K562 (cell line): Measurements from ENCODE around the gene FAM240A. TPM values are rescaled to one million over a fixed set of nuclear protein-coding genes. Genes with fewer than 3 reads are reported as not detected.

Experiments
- ATAC-seq: fragments of 200-7000 bp; cut with Tn5 transposase; 3 replicates; pipeline ENCODE4 v1.9.1; 2020; ENCODE audit warnings: moderate library complexity
- BruUV-seq: library from RNA; stranded (reverse); fragments of 400-500 nt; replicated peaks from 2 replicates; lab custom pipeline; 2021; lab: Mats Ljungman, UMichigan
- CTCF ChIA-PET: fragments of 300-600 bp; formaldehyde crosslinking; extraction: SDS; loops from one replicate; lab custom pipeline; 2021; ENCODE audit warnings: low intra/inter-chr PET ratio; lab: Yijun Ruan, JAX
- POLR2A ChIA-PET: fragments of 300-600, 350-650 bp; sonication (Branson Sonifier 250); formaldehyde crosslinking; extraction: SDS; loops from one replicate; lab custom pipeline; 2021; ENCODE audit warnings: antibody characterized with exemption, inconsistent platforms; lab: Yijun Ruan, JAX
- DNase-seq, 4 experiments: peaks; one replicate each; pipeline versions ENCODE4 v3.0.0 to v3.0.0-alpha.2; 2011 to 2018; ENCODE audit warnings: low spot score in 3 of 4, mixed read lengths in 3 of 4; ENCODE audit errors: extremely low read depth in 1 of 4
- FAIRE-seq: peaks from 2 replicates; lab custom pipeline; 2011; peaks lifted over from hg19 to GRCh38; lab: Jason Lieb, UNC
- H2AFZ ChIP-seq: 2 replicates; pipeline ENCODE4 v1.6.0; 2011; ENCODE audit warnings: low read depth, low read length, control low read depth, inconsistent platforms
- H3K27ac ChIP-seq: fragments of 200-600 bp; 3 replicates; pipeline ENCODE4 v1.8.0; 2011; ENCODE audit warnings: low read depth, mild to moderate bottlenecking, control low read depth, inconsistent platforms, low read length, moderate library complexity, mixed read lengths; ENCODE audit errors: extremely low read depth
- H3K27me3 ChIP-seq, 2 experiments: fragments of 300-600 bp in 1 of 2; 2 replicates in 1 of 2; 3 replicates in 1 of 2; pipeline versions ENCODE4 v1.6.0 to v1.8.0; 2011; ENCODE audit warnings: inconsistent platforms in 2 of 2, low read length in 2 of 2, mild to moderate bottlenecking in 1 of 2, mixed read lengths in 1 of 2, moderate library complexity in 1 of 2; ENCODE audit not compliant: control insufficient read depth in 2 of 2, insufficient read depth in 2 of 2
- H3K36me3 ChIP-seq: fragments of 300-600 bp; 3 replicates; pipeline ENCODE4 v1.8.0; 2011; ENCODE audit warnings: mild to moderate bottlenecking, low read length, inconsistent platforms; ENCODE audit not compliant: control insufficient read depth, insufficient read depth
- H3K4me1 ChIP-seq, 2 experiments: fragments of 200-600 bp in 1 of 2; replicated peaks in 1 of 2; 2 replicates in 1 of 2; 3 replicates in 1 of 2; pipeline versions ENCODE4 v1.5.1 to v1.8.0; 2011; ENCODE audit warnings: inconsistent platforms in 2 of 2, low read length in 2 of 2, mild to moderate bottlenecking in 1 of 2, mixed read lengths in 1 of 2, moderate library complexity in 1 of 2; ENCODE audit not compliant: control insufficient read depth in 2 of 2, insufficient read depth in 2 of 2
- H3K4me2 ChIP-seq: 2 replicates; pipeline ENCODE4 v1.6.1; 2011; ENCODE audit warnings: low read length, control low read depth, inconsistent platforms, mixed read lengths; ENCODE audit not compliant: insufficient read depth
- H3K4me3 ChIP-seq: fragments of 200-600 bp; sonication (generic), shearing (Covaris generic); 2 replicates; pipeline ENCODE4 v1.5.1; 2016; ENCODE audit warnings: control low read depth, inconsistent platforms
- H3K79me2 ChIP-seq: fragments of 200-600 bp; 3 replicates; pipeline ENCODE4 v1.8.0; 2011; ENCODE audit warnings: low read length, inconsistent platforms; ENCODE audit not compliant: control insufficient read depth, insufficient read depth
- H3K9ac ChIP-seq, 2 experiments: 2 replicates each; pipeline versions ENCODE4 v1.6.0 to v1.6.1; 2011; ENCODE audit warnings: low read depth in 2 of 2, low read length in 2 of 2, control low read depth in 1 of 2, inconsistent platforms in 1 of 2, mild to moderate bottlenecking in 1 of 2, mixed read lengths in 1 of 2; ENCODE audit not compliant: insufficient read depth in 1 of 2
- H3K9me1 ChIP-seq: one replicate; pipeline ENCODE4 v1.6.0; 2011; ENCODE audit warnings: inconsistent platforms, mild to moderate bottlenecking, low read length, moderate library complexity; ENCODE audit not compliant: control insufficient read depth, insufficient read depth
- H3K9me3 ChIP-seq: replicated peaks from 2 replicates; pipeline ENCODE4 v1.5.1; 2011; ENCODE audit warnings: low read depth, low read length, inconsistent platforms; ENCODE audit not compliant: control insufficient read depth, insufficient read depth
- H4K20me1 ChIP-seq: replicated peaks from 2 replicates; pipeline ENCODE4 v1.6.1; 2011; ENCODE audit warnings: low read length, inconsistent platforms, mixed read lengths; ENCODE audit not compliant: control insufficient read depth, insufficient read depth
- BACH1 ChIP-seq: fragments of 200-800 bp; sonication (Bioruptor generic); IDR thresholded peaks from 2 replicates; pipeline ENCODE4 v1.6.1; 2016; ENCODE audit warnings: missing genetic modification characterization, missing compliant biosample characterization
- BDP1 ChIP-seq: IDR thresholded peaks from 3 replicates; pipeline ENCODE4 v1.6.1; 2011; ENCODE audit not compliant: insufficient read length, insufficient read depth
- KAT7 ChIP-seq: sonication (generic); formaldehyde crosslinking; IDR thresholded peaks from 2 replicates; pipeline ENCODE4 v1.8.0; 2022; ENCODE audit warnings: missing genetic modification reagents, mild to moderate bottlenecking, borderline replicate concordance
- LEF1 ChIP-seq: fragments of 450-650 bp; IDR thresholded peaks from 2 replicates; pipeline ENCODE4 v1.6.1; 2016; ENCODE audit warnings: mild to moderate bottlenecking
- NFIX ChIP-seq: fragments of 250-450 bp; sonication (Bioruptor Pico); IDR thresholded peaks from 2 replicates; pipeline ENCODE4 v1.4.0; 2020; ENCODE audit warnings: low read depth, mild to moderate bottlenecking, moderate library complexity
- RAD51 ChIP-seq: fragments of 450-650 bp; IDR thresholded peaks from 2 replicates; pipeline ENCODE4 v1.7.1; 2016; ENCODE audit warnings: low read depth, mild to moderate bottlenecking, borderline replicate concordance
- YBX1 ChIP-seq: fragments of 450-650 bp; IDR thresholded peaks from 2 replicates; pipeline ENCODE4 v1.7.1; 2016; ENCODE audit warnings: mild to moderate bottlenecking
- ZNF696 ChIP-seq: fragments of 250-450 bp; sonication (Bioruptor Pico); conservative IDR thresholded peaks from 2 replicates; pipeline ENCODE4 v1.4.0; 2020; ENCODE audit warnings: mild to moderate bottlenecking, moderate library complexity
- WGBS: fragments of 100-300 bp; shearing (Covaris generic); methylation state at CpG from one replicate; pipeline ENCODE4 v1.1.6; 2016; ENCODE audit warnings: low coverage, mixed read lengths; ENCODE audit not compliant: insufficient coverage; ENCODE audit errors: missing lambda C conversion rate; 5-methylcytosine and 5-hydroxymethylcytosine counted together
- in situ Hi-C: fragments of 300-500 bp; cut with MboI; formaldehyde crosslinking; loops from 4 replicates; pipeline ENCODE4 v1.15.0; 2018; ENCODE audit warnings: inconsistent platforms, mixed read lengths
- intact Hi-C: fragments of 100-400 bp; cut with micrococcal nuclease; formaldehyde crosslinking; loops from 2 replicates; pipeline ENCODE4 v1.14.2; 2022
- polyA plus RNA-seq, 8 experiments: library from polyadenylated mRNA; depleted of rRNA in 4 of 8; stranded (reverse) in 5 of 8; unstranded in 3 of 8; fragments of >200 nt; fragmentation: Nextera tagmentation in 2 of 8; fragmentation: Illumina TruSeq in 1 of 8; extraction: Ambion mirVana in 2 of 8; extraction: Trizol in 1 of 8; gene quantifications; 2 replicates each; pipeline versions ENCODE4 v1.2.1 to v1.2.3, GENCODE V29; 2011 to 2014; ENCODE audit warnings: inconsistent platforms in 1 of 8, missing spikeins in 1 of 8
- total RNA-seq, 7 experiments: library from RNA; depleted of rRNA in 6 of 7; stranded (reverse); fragments of >200 nt in 6 of 7; fragmentation: Illumina TruSeq in 2 of 7; extraction: Trizol in 2 of 7; gene quantifications; 2 replicates each; pipeline versions ENCODE4 v1.2.1 to v1.2.3, GENCODE V29; 2011 to 2021; ENCODE audit warnings: low replicate concordance in 1 of 7
- TF ChIP-seq, protein P1 (sequence below): IDR thresholded peaks from 2 replicates; pipeline ENCODE4 v1.6.1; 2014; ENCODE audit warnings: antibody characterized with exemption
- TF ChIP-seq, protein P2 (sequence below): sonication (generic); formaldehyde crosslinking; IDR thresholded peaks from 2 replicates; pipeline ENCODE4 v1.8.0; 2022; ENCODE audit warnings: mild to moderate bottlenecking, low read depth, missing genetic modification reagents

Gene FAM240A
- total and polyA plus RNA-seq, 9 of the 15 experiments (the other 6 are each of a cell fraction or from before 2014, with no cell fraction given) = not detected

DNA sequence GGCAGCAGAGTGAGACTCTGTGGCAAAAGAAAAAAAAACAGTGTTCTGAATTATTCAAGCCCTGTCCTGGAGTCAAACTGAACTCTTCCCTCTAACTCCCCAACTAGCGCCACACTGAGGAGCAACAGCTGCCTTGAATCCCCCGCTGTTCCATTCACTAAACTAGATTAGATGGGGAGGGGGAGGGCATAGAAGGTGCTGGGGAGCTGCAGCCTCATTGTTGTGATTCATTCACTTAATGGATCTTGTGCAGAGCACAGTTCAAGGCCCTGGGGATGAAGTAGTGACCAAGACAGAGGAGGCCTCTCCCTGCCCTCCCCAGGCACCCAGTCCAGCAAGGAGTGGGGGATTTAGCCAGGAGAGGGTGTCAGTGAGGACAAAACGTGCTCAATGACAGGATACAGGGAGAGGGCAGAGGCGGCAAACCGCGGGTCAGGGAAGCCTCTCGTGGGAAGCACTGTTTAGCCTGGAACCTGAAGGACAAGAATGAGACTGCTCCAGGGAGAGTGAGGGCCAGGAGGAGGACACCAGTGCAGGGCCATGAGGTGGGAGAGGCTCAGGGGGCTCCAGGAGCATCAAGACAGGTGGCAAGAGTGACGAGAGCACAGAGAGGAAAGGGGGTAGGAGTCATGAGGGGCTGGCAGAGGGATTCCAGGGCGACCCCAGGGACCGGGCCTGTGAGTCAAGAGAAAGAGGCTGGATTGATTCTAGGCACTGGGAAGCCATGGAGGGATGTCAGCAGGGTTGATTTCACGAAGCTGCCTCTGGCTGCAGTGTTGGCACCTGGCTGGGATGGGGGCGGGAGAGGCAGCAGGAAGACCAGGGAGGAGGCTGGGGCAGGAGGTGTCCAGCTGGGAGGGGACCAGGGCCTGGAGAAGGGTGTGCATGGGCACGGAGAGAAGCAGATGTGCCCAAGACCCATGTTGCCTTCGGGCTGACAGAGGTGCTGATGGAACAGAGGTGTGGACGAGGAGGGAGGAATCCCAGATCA is 49.7 kb downstream of the FAM240A start:
- WGBS = 0% methylated on average over 15 of the region's 15 CpGs
- POLR2A ChIA-PET = interaction anchor here (0.7 to 1.0 kb wide), 2 partner anchors 9 to 667 kb away, joined by 3 to 5 read pairs; no protein-coding TSS in a partner anchor
- no peak overlapping the region for H3K27ac ChIP-seq
- H3K9me3 ChIP-seq = no peaks in the 10 kb centered on the region
- FAIRE-seq = no peak
- no peak overlapping the region for H2AFZ ChIP-seq
- DNase-seq = no peak
- TF ChIP-seq BDP1 (no peak), LEF1 (no peak), KAT7 (CRISPR knock-in tag) (no peak), YBX1 (no peak), ZNF696 (CRISPR knock-in tag) (no peak), RAD51 (no peak), NFIX (CRISPR knock-in tag) (no peak), BACH1 (tag) (no peak)
- TF ChIP-seq, protein P1, sequence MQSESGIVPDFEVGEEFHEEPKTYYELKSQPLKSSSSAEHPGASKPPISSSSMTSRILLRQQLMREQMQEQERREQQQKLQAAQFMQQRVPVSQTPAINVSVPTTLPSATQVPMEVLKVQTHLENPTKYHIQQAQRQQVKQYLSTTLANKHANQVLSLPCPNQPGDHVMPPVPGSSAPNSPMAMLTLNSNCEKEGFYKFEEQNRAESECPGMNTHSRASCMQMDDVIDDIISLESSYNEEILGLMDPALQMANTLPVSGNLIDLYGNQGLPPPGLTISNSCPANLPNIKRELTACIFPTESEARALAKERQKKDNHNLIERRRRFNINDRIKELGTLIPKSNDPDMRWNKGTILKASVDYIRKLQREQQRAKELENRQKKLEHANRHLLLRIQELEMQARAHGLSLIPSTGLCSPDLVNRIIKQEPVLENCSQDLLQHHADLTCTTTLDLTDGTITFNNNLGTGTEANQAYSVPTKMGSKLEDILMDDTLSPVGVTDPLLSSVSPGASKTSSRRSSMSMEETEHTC = no peak
- TF ChIP-seq, protein P2, sequence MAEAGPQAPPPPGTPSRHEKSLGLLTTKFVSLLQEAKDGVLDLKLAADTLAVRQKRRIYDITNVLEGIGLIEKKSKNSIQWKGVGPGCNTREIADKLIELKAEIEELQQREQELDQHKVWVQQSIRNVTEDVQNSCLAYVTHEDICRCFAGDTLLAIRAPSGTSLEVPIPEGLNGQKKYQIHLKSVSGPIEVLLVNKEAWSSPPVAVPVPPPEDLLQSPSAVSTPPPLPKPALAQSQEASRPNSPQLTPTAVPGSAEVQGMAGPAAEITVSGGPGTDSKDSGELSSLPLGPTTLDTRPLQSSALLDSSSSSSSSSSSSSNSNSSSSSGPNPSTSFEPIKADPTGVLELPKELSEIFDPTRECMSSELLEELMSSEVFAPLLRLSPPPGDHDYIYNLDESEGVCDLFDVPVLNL (CRISPR knock-in tag) = no peak
- TF ChIP-seq, all 486 proteins: peak for 0
- ATAC-seq = no peak
- Histone ChIP-seq H3K79me2 (no peaks in the 10 kb centered on the region), H3K4me1 (no peaks in the 10 kb centered on the region), H3K9ac (0 out of 4 replicates have a peak overlapping the region, but pooled peaks of 1 of the 2 experiments have one; percentile 40), H3K4me3 (no peak overlapping the region), H3K27me3 (peaks cover 23 to 90% of the 10 kb centered on the region in 2 experiments), H3K4me2 (no peak overlapping the region), H3K36me3 (no peaks in the 10 kb centered on the region), H3K9me1 (no peaks in the 10 kb centered on the region), H4K20me1 (peaks cover 11% of the 10 kb centered on the region; the same call in 1 of the 2 replicates)
- intact Hi-C loops (no loop called here), in situ Hi-C loops (no loop called here)
- CTCF ChIA-PET = no interaction called here
- BruUV-seq = no TSS peak
